Frontal cortex (tissue), 4 donors: ENCODE data around the gene ETF1. TPM values are rescaled to one million over a fixed set of nuclear protein-coding genes. Genes with fewer than 3 reads are reported as not detected.
"Not testable (repeated sequence)": the region's sequence is repeated elsewhere in the genome, so short reads cannot be mapped to it uniquely, and the experiment has no call there.

Experiments
- DNase-seq, 2 donors: peaks; one replicate each; pipeline ENCODE4 v3.0.0; 2012; ENCODE audit warnings: low spot score in 2 of 2
- FAIRE-seq: peaks from 2 replicates; lab custom pipeline; 2012; peaks lifted over from hg19 to GRCh38; lab: Jason Lieb, UNC
- total RNA-seq: library from RNA; depleted of rRNA; stranded (reverse); fragments of >200 nt; gene quantifications from one replicate; pipeline ENCODE4 v1.2.3, GENCODE V29; 2014
- donor health status: control.
- donor health status: control.
- donor health status: control.

The ETF1 gene
- total RNA-seq, 1 donor from 2014 or later: 71.7 TPM

GRCh38 chr5:138533973-138534941, 8.8 kb downstream of the ETF1 start:
- FAIRE-seq (no peak), DNase-seq (no peak)

- FAIRE-seq: no peak
- DNase-seq: no peak
These were observed 13.2 kb downstream of the ETF1 start for GRCh38 chr5:138529812-138530211.

- FAIRE-seq (no peak), DNase-seq (no peak)
These were observed 14.1 kb downstream of the ETF1 start for GRCh38 chr5:138528744-138529469.

- FAIRE-seq: no peak
These were observed 14.8 kb downstream of the ETF1 start for GRCh38 chr5:138528208-138528607.

GRCh38 chr5:138527170-138527569, 15.9 kb downstream of the ETF1 start:
- DNase-seq (no peak), FAIRE-seq (no peak)

More at GRCh38 chr5:138528208-138528607, 14.8 kb downstream of the ETF1 start:
- DNase-seq: no peak

GRCh38 chr5:138523406-138523805, 19.6 kb downstream of the ETF1 start:
- DNase-seq (no peak), FAIRE-seq (no peak)

- FAIRE-seq: no peak
- DNase-seq: no peak
These were observed 22.1 kb downstream of the ETF1 start for GRCh38 chr5:138520971-138521370.

- DNase-seq (no peak), FAIRE-seq (no peak)
These were observed 25.6 kb downstream of the ETF1 start for GRCh38 chr5:138517437-138517836.

GRCh38 chr5:138515556-138516245, 27.3 kb downstream of the ETF1 start:
- FAIRE-seq (no peak), DNase-seq (no peak)

- no peak for FAIRE-seq
- DNase-seq: no peak
These were observed 29.0 kb downstream of the ETF1 start for GRCh38 chr5:138514021-138514420.

GRCh38 chr5:138508958-138509357, 34.1 kb downstream of the ETF1 start:
- DNase-seq: no peak
- no peak for FAIRE-seq

- not testable (repeated sequence) for DNase-seq, FAIRE-seq
These were observed 35.6 kb downstream of the ETF1 start for GRCh38 chr5:138507485-138507884.

- FAIRE-seq (no peak), DNase-seq (no peak)
These were observed 36.4 kb downstream of the ETF1 start for GRCh38 chr5:138506370-138507306.

GRCh38 chr5:138504799-138505198, 38.2 kb downstream of the ETF1 start:
- no peak for DNase-seq

GRCh38 chr5:138503487-138504270, 39.4 kb downstream of the ETF1 start:
- DNase-seq (peak; percentile 49 to 63), FAIRE-seq (no peak)

More at GRCh38 chr5:138504799-138505198, 38.2 kb downstream of the ETF1 start:
- no peak for FAIRE-seq

GRCh38 chr5:138502521-138502920, 40.5 kb downstream of the ETF1 start:
- DNase-seq (no peak), FAIRE-seq (no peak)

GRCh38 chr5:138502121-138502520, 40.9 kb downstream of the ETF1 start:
- DNase-seq (no peak), FAIRE-seq (no peak)

- FAIRE-seq: no peak
These were observed 44.7 kb downstream of the ETF1 start for GRCh38 chr5:138498376-138498775.

More at GRCh38 chr5:138498376-138498775, 44.7 kb downstream of the ETF1 start:
- no peak for DNase-seq
